ENCODE measurements around the gene SH3BGRL2.

The SH3BGRL2 gene

GRCh38 chr6:79708095-79708791, 77.1 kb downstream of the SH3BGRL2 start:
- Mint-ChIP-seq H3K27ac (no peak overlapping the region), H3K36me3 (ENCODE audit: low read depth) (no peaks in the 10 kb centered on the region), H3K4me3 (no peak overlapping the region), H3K4me1 (ENCODE audit: low read depth) (no peaks in the 10 kb centered on the region), H3K27me3 (no peaks in the 10 kb centered on the region), H3K9me3 (no peaks in the 10 kb centered on the region)
- intact Hi-C loops (cut with micrococcal nuclease) = no loop called here

GRCh38 chr6:79710127-79710526, 79.0 kb downstream of the SH3BGRL2 start:
- Mint-ChIP-seq H3K4me1 (ENCODE audit: low read depth) (no peaks in the 10 kb centered on the region), H3K27ac (no peak overlapping the region), H3K27me3 (no peaks in the 10 kb centered on the region), H3K36me3 (ENCODE audit: low read depth) (no peaks in the 10 kb centered on the region), H3K9me3 (no peaks in the 10 kb centered on the region), H3K4me3 (no peak overlapping the region)
- intact Hi-C loops (cut with micrococcal nuclease) = no loop called here

DNA sequence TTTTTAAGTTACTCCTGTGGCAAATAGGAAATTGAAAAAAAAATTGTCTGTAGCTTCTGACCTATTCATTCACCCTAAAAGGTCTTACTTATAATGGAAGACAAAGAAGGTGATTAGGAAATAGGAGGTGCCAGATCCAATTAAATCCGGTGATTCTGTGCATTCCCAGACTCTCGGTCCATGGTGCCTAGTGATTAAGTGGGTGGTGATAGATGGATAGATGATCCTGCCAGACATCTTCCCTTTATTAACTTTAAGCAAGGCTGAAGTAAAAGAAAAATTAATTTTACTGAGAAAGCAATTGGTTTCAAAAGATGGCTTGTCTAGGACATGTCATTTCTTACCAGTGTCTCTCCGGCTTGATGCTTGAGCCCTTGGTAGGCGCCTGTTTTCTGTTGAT, 80.0 kb downstream of the SH3BGRL2 start:
- Mint-ChIP-seq H3K27me3 (no peaks in the 10 kb centered on the region), H3K4me1 (ENCODE audit: low read depth) (no peaks in the 10 kb centered on the region), H3K4me3 (no peak overlapping the region), H3K27ac (no peak overlapping the region), H3K9me3 (no peaks in the 10 kb centered on the region), H3K36me3 (ENCODE audit: low read depth) (no peaks in the 10 kb centered on the region)
- intact Hi-C loops (cut with micrococcal nuclease) = no loop called here

DNA sequence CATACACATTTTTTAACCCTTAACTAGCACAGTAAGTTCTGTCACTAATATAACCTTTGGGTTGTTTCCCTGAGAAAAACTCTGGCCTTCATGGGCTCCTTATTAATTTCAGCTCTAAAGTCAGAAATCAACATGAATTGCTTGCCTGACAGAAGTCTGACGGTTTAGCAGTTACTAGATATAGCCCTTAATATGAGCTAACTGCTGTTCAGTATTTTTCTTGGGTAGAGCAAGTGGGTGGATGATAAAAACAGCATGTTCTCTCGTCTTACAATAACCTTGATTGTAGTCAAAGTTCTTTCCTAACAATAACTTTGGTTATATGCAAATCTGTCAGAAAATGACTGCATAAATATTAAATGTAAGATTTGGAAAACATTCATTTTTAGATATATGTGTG, 81.0 kb downstream of the SH3BGRL2 start:
- Mint-ChIP-seq H3K27ac (no peak overlapping the region), H3K27me3 (no peaks in the 10 kb centered on the region), H3K9me3 (no peaks in the 10 kb centered on the region), H3K4me1 (ENCODE audit: low read depth) (no peaks in the 10 kb centered on the region), H3K36me3 (ENCODE audit: low read depth) (no peaks in the 10 kb centered on the region), H3K4me3 (no peak overlapping the region)
- intact Hi-C loops (cut with micrococcal nuclease) = no loop called here

- H3K27me3 Mint-ChIP-seq = no peaks in the 10 kb centered on the region
- intact Hi-C loops (cut with micrococcal nuclease) = no loop called here
- H3K9me3 Mint-ChIP-seq = no peaks in the 10 kb centered on the region
Observed at GRCh38 chr6:79712616-79713135, 81.5 kb downstream of the SH3BGRL2 start.

GRCh38 chr6:79713701-79714322, 82.7 kb downstream of the SH3BGRL2 start:
- intact Hi-C loops (cut with micrococcal nuclease) = no loop called here
- no peaks in the 10 kb centered on the region for H3K9me3 Mint-ChIP-seq
- H3K4me3 Mint-ChIP-seq = no peak overlapping the region
- H3K27me3 Mint-ChIP-seq = no peaks in the 10 kb centered on the region
- H3K27ac Mint-ChIP-seq = no peak overlapping the region
- no peaks in the 10 kb centered on the region for H3K4me1 Mint-ChIP-seq (ENCODE audit: low read depth)
- no peaks in the 10 kb centered on the region for H3K36me3 Mint-ChIP-seq (ENCODE audit: low read depth)

More at GRCh38 chr6:79712616-79713135, 81.5 kb downstream of the SH3BGRL2 start:
- no peaks in the 10 kb centered on the region for H3K4me1 Mint-ChIP-seq (ENCODE audit: low read depth)
- no peak overlapping the region for H3K27ac Mint-ChIP-seq
- no peaks in the 10 kb centered on the region for H3K36me3 Mint-ChIP-seq (ENCODE audit: low read depth)
- H3K4me3 Mint-ChIP-seq = no peak overlapping the region

DNA sequence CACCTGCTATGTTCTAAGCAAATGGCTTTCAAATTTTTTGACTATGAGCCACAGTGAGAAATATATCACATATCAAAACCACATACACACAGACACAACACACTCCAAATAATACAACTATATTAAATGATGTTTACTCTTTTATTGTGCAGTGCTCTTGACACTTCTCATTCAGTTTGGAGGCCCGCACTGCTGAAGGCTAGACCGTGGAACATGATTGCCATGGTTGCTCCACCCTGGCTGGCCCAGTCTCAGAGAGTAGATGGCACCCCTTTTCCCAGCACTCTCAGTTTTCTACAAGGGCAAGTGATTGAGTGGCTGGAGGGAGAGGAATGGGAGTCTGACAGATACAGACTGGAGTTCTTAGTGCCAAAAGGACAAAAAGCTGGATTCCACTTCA, 86.9 kb downstream of the SH3BGRL2 start:
- no peak overlapping the region for H3K4me3 Mint-ChIP-seq
- no peak overlapping the region for H3K27ac Mint-ChIP-seq
- no peaks in the 10 kb centered on the region for H3K27me3 Mint-ChIP-seq
- no peaks in the 10 kb centered on the region for H3K9me3 Mint-ChIP-seq
- no peaks in the 10 kb centered on the region for H3K4me1 Mint-ChIP-seq (ENCODE audit: low read depth)
- intact Hi-C loops (cut with micrococcal nuclease) = no loop called here
- no peaks in the 10 kb centered on the region for H3K36me3 Mint-ChIP-seq (ENCODE audit: low read depth)

- H3K4me1 Mint-ChIP-seq (ENCODE audit: low read depth) = no peaks in the 10 kb centered on the region
- no peaks in the 10 kb centered on the region for H3K27me3 Mint-ChIP-seq
- H3K9me3 Mint-ChIP-seq = no peaks in the 10 kb centered on the region
- H3K4me3 Mint-ChIP-seq = no peak overlapping the region
- H3K27ac Mint-ChIP-seq = no peak overlapping the region
- H3K36me3 Mint-ChIP-seq (ENCODE audit: low read depth) = no peaks in the 10 kb centered on the region
- intact Hi-C loops (cut with micrococcal nuclease) = no loop called here
Observed at GRCh38 chr6:79718509-79719247, 87.5 kb downstream of the SH3BGRL2 start.

- intact Hi-C loops (cut with micrococcal nuclease) = no loop called here
- no peaks in the 10 kb centered on the region for H3K36me3 Mint-ChIP-seq (ENCODE audit: low read depth)
- no peak overlapping the region for H3K4me3 Mint-ChIP-seq
- H3K27me3 Mint-ChIP-seq = peaks cover 2% of the 10 kb centered on the region
- H3K4me1 Mint-ChIP-seq (ENCODE audit: low read depth) = no peaks in the 10 kb centered on the region
- H3K27ac Mint-ChIP-seq = no peak overlapping the region
- H3K9me3 Mint-ChIP-seq = no peaks in the 10 kb centered on the region
Observed at GRCh38 chr6:79719248-79719960, 88.3 kb downstream of the SH3BGRL2 start.

DNA sequence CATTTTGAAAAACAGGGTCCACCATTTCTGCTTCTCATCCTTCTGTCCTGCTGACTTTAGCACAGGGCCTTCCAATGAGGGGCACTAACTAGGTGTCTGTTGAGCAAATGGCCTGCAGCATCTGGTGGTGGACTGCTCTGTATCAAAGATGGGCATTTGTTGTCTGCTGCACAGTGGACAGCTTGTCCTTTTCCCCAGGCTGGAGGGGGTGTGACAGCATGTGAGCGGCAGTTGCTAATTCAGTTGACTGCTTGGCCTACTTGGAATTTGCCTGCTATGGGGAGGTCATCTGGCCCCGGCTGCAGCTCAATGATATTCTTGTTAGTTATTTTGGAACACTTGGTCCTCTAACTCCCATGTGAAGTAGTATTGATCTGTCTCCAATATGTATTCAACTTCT, 93.7 kb downstream of the SH3BGRL2 start:
- no peak overlapping the region for H3K4me3 Mint-ChIP-seq
- H3K27ac Mint-ChIP-seq = no peak overlapping the region
- intact Hi-C loops (cut with micrococcal nuclease) = no loop called here
- no peaks in the 10 kb centered on the region for H3K4me1 Mint-ChIP-seq (ENCODE audit: low read depth)
- no peaks in the 10 kb centered on the region for H3K9me3 Mint-ChIP-seq
- no peaks in the 10 kb centered on the region for H3K36me3 Mint-ChIP-seq (ENCODE audit: low read depth)
- H3K27me3 Mint-ChIP-seq = peaks cover 4% of the 10 kb centered on the region

DNA sequence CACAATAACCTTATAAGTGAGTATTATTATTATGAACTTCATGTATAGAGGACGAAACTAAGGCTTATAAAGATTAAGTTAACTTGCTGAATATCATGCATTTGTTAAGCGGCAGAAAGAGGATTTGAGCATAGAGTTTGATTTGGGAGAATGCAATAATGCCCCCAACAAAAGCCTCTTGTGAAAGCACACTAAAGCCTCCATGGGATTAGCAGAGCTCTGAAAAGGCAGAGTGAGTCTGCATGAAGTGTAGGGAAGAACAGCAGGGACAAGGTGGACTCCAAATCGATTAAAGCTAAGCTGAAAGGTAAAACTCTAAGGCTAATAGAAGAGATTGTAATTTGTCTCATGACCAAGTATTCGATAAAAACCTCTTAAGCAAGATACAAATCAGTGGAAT, 100.3 kb downstream of the SH3BGRL2 start:
- no peak overlapping the region for H3K4me3 Mint-ChIP-seq
- peaks cover 2% of the 10 kb centered on the region for H3K27me3 Mint-ChIP-seq
- no peaks in the 10 kb centered on the region for H3K9me3 Mint-ChIP-seq
- H3K4me1 Mint-ChIP-seq (ENCODE audit: low read depth) = no peaks in the 10 kb centered on the region
- no peaks in the 10 kb centered on the region for H3K36me3 Mint-ChIP-seq (ENCODE audit: low read depth)
- H3K27ac Mint-ChIP-seq = no peak overlapping the region
- intact Hi-C loops (cut with micrococcal nuclease) = no loop called here

GRCh38 chr6:79733388-79733787, 102.3 kb downstream of the SH3BGRL2 start:
- intact Hi-C loops (cut with micrococcal nuclease) = no loop called here
- Mint-ChIP-seq H3K36me3 (ENCODE audit: low read depth) (no peaks in the 10 kb centered on the region), H3K27me3 (peaks cover 2% of the 10 kb centered on the region), H3K4me3 (no peak overlapping the region), H3K27ac (no peak overlapping the region), H3K9me3 (no peaks in the 10 kb centered on the region), H3K4me1 (ENCODE audit: low read depth) (no peaks in the 10 kb centered on the region)

GRCh38 chr6:79734374-79734773, 103.2 kb downstream of the SH3BGRL2 start:
- Mint-ChIP-seq H3K9me3 (no peaks in the 10 kb centered on the region), H3K4me3 (no peak overlapping the region), H3K36me3 (ENCODE audit: low read depth) (no peaks in the 10 kb centered on the region), H3K4me1 (ENCODE audit: low read depth) (no peaks in the 10 kb centered on the region), H3K27me3 (peaks cover 2% of the 10 kb centered on the region), H3K27ac (no peak overlapping the region)
- intact Hi-C loops (cut with micrococcal nuclease) = no loop called here

DNA sequence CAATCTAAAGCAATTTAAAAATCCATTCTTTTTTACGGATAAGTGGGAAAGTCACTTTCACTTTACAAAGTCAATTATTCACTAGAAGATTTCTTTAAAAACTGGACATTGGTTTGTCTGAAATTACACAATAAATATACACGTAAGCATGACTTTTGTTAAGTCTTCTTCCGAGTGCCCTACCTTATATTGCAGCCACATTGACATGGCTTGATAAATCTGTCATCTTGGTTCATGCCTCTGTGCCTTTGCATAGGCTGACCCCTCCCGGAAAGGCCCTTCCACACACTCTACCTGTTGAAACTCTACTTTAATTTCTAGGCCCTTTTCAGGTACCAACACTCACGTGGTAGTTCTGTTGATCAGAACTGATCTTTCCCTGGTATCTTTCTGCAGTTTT, 104.1 kb downstream of the SH3BGRL2 start:
- intact Hi-C loops (cut with micrococcal nuclease) = no loop called here
- H3K27me3 Mint-ChIP-seq = peaks cover 2% of the 10 kb centered on the region

More for the DNA sequence above, 104.1 kb downstream of the SH3BGRL2 start:
- H3K4me1 Mint-ChIP-seq (ENCODE audit: low read depth) = no peaks in the 10 kb centered on the region
- no peaks in the 10 kb centered on the region for H3K9me3 Mint-ChIP-seq
- no peaks in the 10 kb centered on the region for H3K36me3 Mint-ChIP-seq (ENCODE audit: low read depth)
- no peak overlapping the region for H3K4me3 Mint-ChIP-seq
- H3K27ac Mint-ChIP-seq = no peak overlapping the region

Data from dendritic cell treated with granulocyte-macrophage colony-stimulating factor and Interleukin-4, amounts not matched to agents 40 ng/mL and 50 ng/mL, for 4 days (primary cell).